Uterus (tissue), 2 donors: ENCODE measurements around the gene NUDT5.
"Not testable (repeated sequence)": the region's sequence is repeated elsewhere in the genome, so short reads cannot be mapped to it uniquely, and the experiment has no call there.

Source experiments
- POLR2A ChIP-seq, 2 donors: fragments of 450-650 bp; IDR thresholded peaks; one replicate each; pipeline ENCODE4 v1.6.1; 2016; ENCODE audit warnings: antibody characterized with exemption in 2 of 2, mild to moderate bottlenecking in 1 of 2, moderate library complexity in 1 of 2
- TF ChIP-seq, protein P1 (sequence below), 4 experiments: fragments of 200-600 bp in 2 of 4; fragments of 450-650 bp in 2 of 4; sonication (generic) in 2 of 4; IDR thresholded peaks; one replicate each; pipeline ENCODE4 v1.5.1; 2016 to 2019; ENCODE audit warnings: antibody characterized with exemption in 4 of 4, mild to moderate bottlenecking in 2 of 4, moderate library complexity in 1 of 4

DNA sequence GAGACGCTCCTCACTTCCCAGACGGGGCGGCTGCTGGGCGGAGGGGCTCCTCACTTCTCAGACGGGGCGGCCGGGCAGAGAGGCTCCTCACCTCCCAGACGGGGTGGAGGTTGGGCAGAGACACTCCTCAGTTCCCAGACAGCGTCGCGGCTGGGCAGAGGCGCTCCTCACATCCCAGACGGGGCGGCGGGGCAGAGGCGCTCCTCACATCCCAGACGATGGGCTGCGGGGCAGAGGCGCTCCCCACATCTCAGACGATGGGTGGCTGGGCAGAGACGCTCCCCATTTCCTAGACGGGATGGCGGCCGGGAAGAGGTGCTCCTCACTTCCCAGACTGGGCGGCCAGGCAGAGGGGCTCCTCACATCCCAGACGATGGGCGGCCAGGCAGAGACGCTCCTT, 30.7 kb upstream of the NUDT5 start:
- TF ChIP-seq, protein P1, sequence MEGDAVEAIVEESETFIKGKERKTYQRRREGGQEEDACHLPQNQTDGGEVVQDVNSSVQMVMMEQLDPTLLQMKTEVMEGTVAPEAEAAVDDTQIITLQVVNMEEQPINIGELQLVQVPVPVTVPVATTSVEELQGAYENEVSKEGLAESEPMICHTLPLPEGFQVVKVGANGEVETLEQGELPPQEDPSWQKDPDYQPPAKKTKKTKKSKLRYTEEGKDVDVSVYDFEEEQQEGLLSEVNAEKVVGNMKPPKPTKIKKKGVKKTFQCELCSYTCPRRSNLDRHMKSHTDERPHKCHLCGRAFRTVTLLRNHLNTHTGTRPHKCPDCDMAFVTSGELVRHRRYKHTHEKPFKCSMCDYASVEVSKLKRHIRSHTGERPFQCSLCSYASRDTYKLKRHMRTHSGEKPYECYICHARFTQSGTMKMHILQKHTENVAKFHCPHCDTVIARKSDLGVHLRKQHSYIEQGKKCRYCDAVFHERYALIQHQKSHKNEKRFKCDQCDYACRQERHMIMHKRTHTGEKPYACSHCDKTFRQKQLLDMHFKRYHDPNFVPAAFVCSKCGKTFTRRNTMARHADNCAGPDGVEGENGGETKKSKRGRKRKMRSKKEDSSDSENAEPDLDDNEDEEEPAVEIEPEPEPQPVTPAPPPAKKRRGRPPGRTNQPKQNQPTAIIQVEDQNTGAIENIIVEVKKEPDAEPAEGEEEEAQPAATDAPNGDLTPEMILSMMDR (IDR thresholded peaks at IDR 0.05), result not testable (repeated sequence)
- TF ChIP-seq POLR2A (IDR thresholded peaks at IDR 0.05), result not testable (repeated sequence)
